H9 (cell line): ENCODE data around the gene NFE2. TPM values are rescaled to one million over a fixed set of nuclear protein-coding genes. Genes with fewer than 3 reads are reported as not detected.

Experiments
- DNase-seq: peaks from one replicate; pipeline ENCODE4 v3.0.0-alpha.2; 2017
- H2AFZ ChIP-seq: one replicate; pipeline ENCODE4 v1.6.1; 2013; ENCODE audit warnings: mild to moderate bottlenecking, low read length, control low read depth, moderate library complexity
- H2AK5ac ChIP-seq: 2 replicates; pipeline ENCODE4 v1.6.1; 2013; ENCODE audit warnings: low read length, control low read depth, mixed read lengths; ENCODE audit not compliant: insufficient read length
- H2BK120ac ChIP-seq: one replicate; pipeline ENCODE4 v1.6.1; 2013; ENCODE audit warnings: low read depth, mild to moderate bottlenecking, low read length, control low read depth, inconsistent platforms; ENCODE audit not compliant: poor library complexity, severe bottlenecking
- H2BK12ac ChIP-seq: 2 replicates; pipeline ENCODE4 v1.6.1; 2013; ENCODE audit warnings: low read length, control low read depth, mixed read lengths, low read depth; ENCODE audit not compliant: insufficient read length
- H2BK15ac ChIP-seq: 2 replicates; pipeline ENCODE4 v1.6.1; 2013; ENCODE audit warnings: low read depth, low read length, control low read depth
- H2BK20ac ChIP-seq: one replicate; pipeline ENCODE4 v1.6.1; 2013; ENCODE audit warnings: low read depth, mild to moderate bottlenecking, low read length, control low read depth, inconsistent platforms; ENCODE audit not compliant: poor library complexity, severe bottlenecking
- H2BK5ac ChIP-seq: 2 replicates; pipeline ENCODE4 v1.6.1; 2013; ENCODE audit warnings: low read length, control low read depth, mixed read lengths; ENCODE audit not compliant: insufficient read length
- H3K14ac ChIP-seq: 2 replicates; pipeline ENCODE4 v1.6.1; 2013; ENCODE audit warnings: low read length, control low read depth; ENCODE audit not compliant: insufficient read depth
- H3K18ac ChIP-seq: 2 replicates; pipeline ENCODE4 v1.6.1; 2013; ENCODE audit warnings: low read depth, mild to moderate bottlenecking, mixed read lengths, low read length, control low read depth; ENCODE audit not compliant: insufficient read length
- H3K23ac ChIP-seq: 2 replicates; pipeline ENCODE4 v1.6.1; 2013; ENCODE audit warnings: low read length, control low read depth, mixed read lengths, low read depth; ENCODE audit not compliant: insufficient read length
- H3K23me2 ChIP-seq: 2 replicates; pipeline ENCODE4 v1.6.1; 2013; ENCODE audit warnings: low read depth, mild to moderate bottlenecking, mixed read lengths, low read length, control low read depth; ENCODE audit not compliant: insufficient read length, poor library complexity, severe bottlenecking
- H3K27ac ChIP-seq: 2 replicates; pipeline ENCODE4 v1.5.1; 2013; ENCODE audit warnings: low read length, control low read depth, mixed read lengths, low read depth; ENCODE audit not compliant: insufficient read length
- H3K27me3 ChIP-seq: 2 replicates; pipeline ENCODE4 v1.6.1; 2013; ENCODE audit warnings: low read length, control low read depth, inconsistent platforms; ENCODE audit not compliant: insufficient read depth
- H3K4ac ChIP-seq: 2 replicates; pipeline ENCODE4 v1.6.1; 2013; ENCODE audit warnings: low read depth, mild to moderate bottlenecking, control low read depth, inconsistent platforms, low read length, moderate library complexity
- H3K4me1 ChIP-seq: 2 replicates; pipeline ENCODE4 v1.6.1; 2013; ENCODE audit warnings: low read length, control low read depth, inconsistent platforms; ENCODE audit not compliant: insufficient read depth
- H3K4me2 ChIP-seq: 2 replicates; pipeline ENCODE4 v1.6.1; 2013; ENCODE audit warnings: low read length, control low read depth, mixed read lengths; ENCODE audit not compliant: insufficient read length, insufficient read depth
- H3K56ac ChIP-seq: 2 replicates; pipeline ENCODE4 v1.6.1; 2013; ENCODE audit warnings: low read depth, mild to moderate bottlenecking, mixed read lengths, low read length, control low read depth; ENCODE audit not compliant: insufficient read length
- H3K79me1 ChIP-seq: 2 replicates; pipeline ENCODE4 v1.6.1; 2013; ENCODE audit warnings: low read depth, mild to moderate bottlenecking, moderate library complexity, low read length, control low read depth, inconsistent platforms; ENCODE audit not compliant: insufficient read depth, poor library complexity, severe bottlenecking
- H3K79me2 ChIP-seq: 2 replicates; pipeline ENCODE4 v1.6.1; 2013; ENCODE audit warnings: low read length, control low read depth, inconsistent platforms; ENCODE audit not compliant: insufficient read depth
- H3K9ac ChIP-seq: 2 replicates; pipeline ENCODE4 v1.6.1; 2013; ENCODE audit warnings: low read length, control low read depth, mixed read lengths; ENCODE audit not compliant: insufficient read length; ENCODE audit errors: extremely low read depth
- H3K9me3 ChIP-seq: one replicate; pipeline ENCODE4 v1.6.1; 2013; ENCODE audit warnings: low read depth, low read length, inconsistent platforms; ENCODE audit not compliant: control insufficient read depth
- H3T11ph ChIP-seq: one replicate; pipeline ENCODE4 v1.6.1; 2013; ENCODE audit warnings: mild to moderate bottlenecking, low read length, control low read depth, inconsistent platforms
- H4K20me1 ChIP-seq: one replicate; pipeline ENCODE4 v1.6.1; 2013; ENCODE audit not compliant: control insufficient read depth, insufficient read length, insufficient read depth
- H4K5ac ChIP-seq: 2 replicates; pipeline ENCODE4 v1.6.1; 2013; ENCODE audit warnings: low read depth, mild to moderate bottlenecking, mixed read lengths, low read length, control low read depth; ENCODE audit not compliant: insufficient read length
- H4K8ac ChIP-seq: replicated peaks from 2 replicates; pipeline ENCODE4 v1.6.1; 2013; ENCODE audit warnings: low read length, control low read depth, mixed read lengths, low read depth; ENCODE audit not compliant: insufficient read length
- H4K91ac ChIP-seq: 2 replicates; pipeline ENCODE4 v1.6.1; 2013; ENCODE audit warnings: low read depth, mild to moderate bottlenecking, moderate library complexity, mixed read lengths, low read length, control low read depth; ENCODE audit not compliant: insufficient read length
- H3K27ac Mint-ChIP-seq, 3 experiments: 2 replicates in 2 of 3; 3 replicates in 1 of 3; pipeline ENCODE4 v1.8.0; 2020 to 2021; ENCODE audit warnings: mixed read lengths in 3 of 3, mild to moderate bottlenecking in 1 of 3, moderate library complexity in 1 of 3
- H3K27me3 Mint-ChIP-seq: 2 replicates; pipeline ENCODE4 v1.8.0; 2021; ENCODE audit warnings: low read depth, mild to moderate bottlenecking, moderate library complexity, mixed read lengths
- H3K36me3 Mint-ChIP-seq, 3 experiments: 2 replicates in 2 of 3; 3 replicates in 1 of 3; pipeline ENCODE4 v1.8.0; 2020 to 2021; ENCODE audit warnings: low read depth in 3 of 3, mixed read lengths in 3 of 3; ENCODE audit not compliant: insufficient read depth in 1 of 3
- H3K4me1 Mint-ChIP-seq, 2 experiments: 2 replicates each; pipeline ENCODE4 v1.8.0; 2020; ENCODE audit warnings: mixed read lengths in 2 of 2
- H3K4me3 Mint-ChIP-seq, 2 experiments: 2 replicates in 1 of 2; 3 replicates in 1 of 2; pipeline ENCODE4 v1.8.0; 2020 to 2021; ENCODE audit warnings: mild to moderate bottlenecking in 2 of 2, mixed read lengths in 2 of 2, moderate library complexity in 1 of 2
- H3K9me3 Mint-ChIP-seq, 2 experiments: 2 replicates in 1 of 2; 3 replicates in 1 of 2; pipeline ENCODE4 v1.8.0; 2020; ENCODE audit warnings: mild to moderate bottlenecking in 2 of 2, mixed read lengths in 2 of 2, moderate library complexity in 1 of 2
- CTCF ChIP-seq: fragments of 200-600 bp; sonication (generic); conservative IDR thresholded peaks from 3 replicates; pipeline ENCODE4 v1.8.0; 2021; ENCODE audit warnings: antibody characterized with exemption, mild to moderate bottlenecking
- WGBS: extraction: QIAGEN DNeasy Blood & Tissue Kit; methylation state at CpG from one replicate; pipeline ENCODE4 v1.1.7; 2013; ENCODE audit warnings: missing lambda C conversion rate, low lambda C conversion rate, mixed read lengths; ENCODE audit not compliant: insufficient read length; ENCODE audit errors: extremely low coverage; 5-methylcytosine and 5-hydroxymethylcytosine counted together
- total RNA-seq: library from RNA; stranded (reverse); gene quantifications from 2 replicates; pipeline ENCODE4 v1.2.1, GENCODE V29; 2021

Gene NFE2
- total RNA-seq, 1 experiment from 2014 or later = 1.2 TPM

DNA sequence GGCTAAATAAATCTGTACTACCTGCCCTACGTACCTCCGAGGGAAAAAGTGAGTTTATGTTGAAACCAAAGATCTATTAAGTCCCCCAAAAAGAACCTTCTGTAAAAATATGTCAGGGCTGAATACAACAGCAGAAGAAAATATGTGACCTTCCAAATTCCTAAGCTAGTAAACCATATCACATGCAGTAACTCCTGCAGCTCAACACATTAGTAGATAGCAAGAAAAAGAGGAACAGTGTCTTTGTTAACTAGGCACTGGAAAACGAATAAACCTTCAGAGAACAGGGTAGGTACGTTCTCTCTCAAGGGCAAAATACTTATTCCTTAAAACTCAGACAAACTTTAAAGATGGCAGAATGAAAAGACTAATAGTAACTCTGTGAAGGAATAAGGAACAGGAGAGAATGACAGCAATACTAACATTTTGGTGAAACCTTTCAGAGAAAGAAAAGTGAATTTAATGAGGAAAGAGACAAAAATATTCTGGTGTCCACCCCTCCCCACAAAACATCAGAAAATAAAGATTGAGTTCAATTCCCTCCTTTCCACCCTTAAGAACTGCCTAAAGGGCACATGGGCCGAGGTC, 38.9 kb downstream of the NFE2 start:
- Histone ChIP-seq H3K4me2 (no peak overlapping the region), H3K27ac (no peak overlapping the region), H3K23ac (no peak overlapping the region), H2AFZ (no peak overlapping the region), H3K18ac (no peak overlapping the region), H2BK120ac (no peak overlapping the region), H3K23me2 (peaks cover 3% of the 10 kb centered on the region), H2AK5ac (no peak overlapping the region), H4K5ac (no peak overlapping the region), H3K4ac (no peak overlapping the region), H2BK5ac (no peak overlapping the region), H3K79me1 (no peaks in the 10 kb centered on the region), H4K8ac (no peak overlapping the region), H3K4me1 (peaks cover 16% of the 10 kb centered on the region; the same call in 1 of the 2 replicates), H2BK12ac (no peak overlapping the region), H3T11ph (peak overlapping the region; percentile 59), H3K14ac (no peak overlapping the region), H2BK20ac (no peak overlapping the region), H3K9ac (peak overlapping the region; percentile 16), H4K20me1 (no peaks in the 10 kb centered on the region), H3K9me3 (no peaks in the 10 kb centered on the region), H2BK15ac (no peak overlapping the region), H3K27me3 (no peaks in the 10 kb centered on the region), H4K91ac (no peak overlapping the region), H3K79me2 (no peaks in the 10 kb centered on the region; the same call in 1 of the 2 replicates), H3K56ac (no peak overlapping the region)
- Mint-ChIP-seq H3K27me3 (no peaks in the 10 kb centered on the region), H3K36me3 (peaks cover 12 to 18% (median 14%) of the 10 kb centered on the region in 3 experiments), H3K27ac (peak overlapping the region; percentile 81 to 95 (median 92)), H3K4me1 (peaks cover 44 to 70% of the 10 kb centered on the region in 2 experiments), H3K4me3 (peak overlapping the region in 1 of 2 experiments; percentile 22; a peak in 3 of 5 replicates), H3K9me3 (0 out of 5 replicates have a peak, but pooled peaks cover 0 to 5% of the 10 kb centered on the region in 2 experiments)
- WGBS = no CpG with 5 or more reads among the region's 5 CpGs
- DNase-seq = no peak
- no peak for TF ChIP-seq CTCF
